Activated naive CD8-positive, alpha-beta T cell treated with anti-CD3 and anti-CD28 coated beads, Interleukin-2, amount 50 U/mL, for 24 hours (primary cell): ENCODE data around the gene SOX30.

Source experiments
- ATAC-seq: fragments of 150-1000 bp; cut with Tn5 transposase; one replicate; pipeline ENCODE4 v1.10.0; 2021
- DNase-seq: peaks from one replicate; pipeline ENCODE4 v3.0.0; 2021
- H3K27ac Mint-ChIP-seq: one replicate; pipeline ENCODE4 v1.8.0; 2021; ENCODE audit warnings: mild to moderate bottlenecking, mixed read lengths
- H3K27me3 Mint-ChIP-seq: one replicate; pipeline ENCODE4 v1.8.0; 2021; ENCODE audit warnings: mixed read lengths
- H3K36me3 Mint-ChIP-seq: one replicate; pipeline ENCODE4 v1.8.0; 2021; ENCODE audit warnings: low read depth, mixed read lengths
- H3K4me1 Mint-ChIP-seq: one replicate; pipeline ENCODE4 v1.8.0; 2021; ENCODE audit warnings: mixed read lengths
- H3K4me3 Mint-ChIP-seq: one replicate; pipeline ENCODE4 v1.8.0; 2021; ENCODE audit warnings: mild to moderate bottlenecking, moderate library complexity, mixed read lengths
- H3K9me3 Mint-ChIP-seq: one replicate; pipeline ENCODE4 v1.8.0; 2021; ENCODE audit warnings: mixed read lengths

The SOX30 gene

DNA sequence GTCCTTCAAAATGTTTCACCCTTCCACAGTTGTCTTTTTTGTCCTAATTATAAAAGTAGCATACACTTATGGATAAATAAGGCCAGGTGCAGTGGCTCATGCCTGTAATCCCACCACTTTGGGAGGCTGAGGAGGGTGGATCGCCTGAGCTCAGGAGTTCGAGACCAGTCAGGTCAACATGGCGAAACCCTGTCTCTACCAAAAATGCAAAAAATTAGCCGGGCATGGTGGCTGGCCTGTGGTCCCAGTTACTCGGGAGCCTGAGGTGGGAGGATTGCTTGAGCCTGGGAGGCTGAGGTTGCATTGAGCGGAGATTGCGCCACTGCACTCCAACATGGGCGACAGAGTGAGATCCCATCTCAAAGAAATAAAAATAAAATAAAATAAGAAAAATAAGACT is 20.7 kb upstream of the SOX30 start:
- no peak for DNase-seq
- Mint-ChIP-seq H3K4me1 (peaks cover 21% of the 10 kb centered on the region), H3K27me3 (peaks cover 47% of the 10 kb centered on the region), H3K4me3 (no peak overlapping the region), H3K27ac (no peak overlapping the region), H3K36me3 (no peaks in the 10 kb centered on the region), H3K9me3 (no peaks in the 10 kb centered on the region)
- ATAC-seq, result no peak

DNA sequence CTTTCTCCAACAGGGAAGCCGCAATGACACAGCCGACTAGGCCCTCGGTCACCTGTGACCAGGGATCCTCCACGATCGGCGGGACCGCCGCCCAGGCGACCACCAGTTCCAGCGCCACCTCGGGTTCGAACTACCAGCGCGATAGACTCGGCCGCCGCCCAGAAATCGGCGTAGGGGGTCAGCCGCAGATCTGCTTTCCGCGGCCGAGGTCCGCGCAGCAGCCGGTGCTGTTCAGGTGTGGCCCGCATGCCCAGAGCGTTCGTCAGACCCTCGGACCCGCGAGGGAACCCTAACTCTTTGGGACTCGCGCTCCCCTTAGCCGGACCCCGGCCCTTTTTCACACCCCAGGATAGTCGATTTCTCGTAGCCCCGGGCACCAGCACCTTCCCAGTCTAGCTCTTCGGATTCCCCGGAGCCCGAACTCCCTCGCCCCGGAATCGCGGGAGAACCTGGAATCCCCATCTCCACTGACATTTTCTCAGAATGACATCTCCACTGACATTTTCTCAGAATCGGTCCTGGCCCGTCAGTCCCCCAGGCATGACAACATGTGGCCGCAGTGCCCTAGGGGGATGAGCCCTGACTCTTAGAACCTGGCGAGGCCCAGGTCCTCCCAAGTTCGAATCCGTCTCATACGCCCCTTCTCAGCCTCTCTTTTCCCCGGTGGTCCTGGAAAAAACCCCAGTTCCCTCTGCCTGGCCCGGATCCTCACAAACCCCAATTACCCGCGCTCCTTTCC is 19.5 kb upstream of the SOX30 start:
- Mint-ChIP-seq H3K9me3 (no peaks in the 10 kb centered on the region), H3K27ac (peak overlapping the region; percentile 75), H3K4me3 (peak overlapping the region; percentile 80), H3K36me3 (no peaks in the 10 kb centered on the region), H3K4me1 (peaks cover 21% of the 10 kb centered on the region), H3K27me3 (peaks cover 47% of the 10 kb centered on the region)
- no peak for ATAC-seq
- DNase-seq, result no peak

DNA sequence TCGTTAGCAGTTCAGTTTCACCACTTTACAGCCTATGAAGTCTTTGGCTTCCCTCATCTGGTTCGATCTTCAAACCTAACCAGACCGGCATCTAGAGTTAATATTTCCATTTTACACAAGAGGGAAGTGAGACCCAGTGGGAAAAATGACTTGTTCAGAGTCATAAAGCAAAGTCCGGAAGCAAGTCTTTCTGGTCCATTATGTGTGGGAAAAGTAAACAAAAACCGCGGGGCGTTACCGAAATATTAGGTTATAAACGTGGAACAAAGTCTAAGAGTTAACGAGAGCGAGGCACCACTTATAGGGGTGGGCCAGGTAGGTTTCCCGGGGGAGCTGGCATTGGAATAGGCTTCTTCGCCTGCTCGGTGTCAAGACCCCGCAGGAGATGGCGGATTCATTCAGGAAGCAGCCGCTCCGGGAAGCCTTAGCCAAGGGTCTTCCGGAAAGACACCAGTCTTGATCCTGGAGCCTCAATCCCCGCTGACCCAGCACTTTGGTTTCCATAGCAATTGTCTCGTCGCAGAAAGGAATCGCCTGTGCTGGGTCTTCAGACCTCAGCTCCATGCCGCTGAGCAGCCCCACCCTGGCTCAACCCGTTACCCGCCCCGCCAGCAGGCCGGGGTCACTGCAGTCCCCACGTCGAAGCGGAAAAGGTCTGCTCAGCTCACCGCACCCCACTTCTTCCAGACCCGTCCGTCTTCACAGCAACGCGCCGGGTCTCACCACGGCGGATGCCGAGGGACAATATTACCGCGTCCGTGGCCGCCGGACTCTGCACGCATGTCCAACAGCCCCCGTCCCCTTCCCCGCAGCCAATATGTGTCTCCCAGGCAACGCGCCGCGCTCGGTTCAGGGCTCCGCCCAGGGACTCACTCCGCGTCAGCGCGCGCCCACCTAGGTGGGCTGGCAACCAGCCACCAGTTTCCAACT is 18.7 kb upstream of the SOX30 start, which contains the start of gene C5orf52:
TSS of gene C5orf52 (plus strand) at position 872 of the 930 bp plus-strand sequence. CDS start 82 bp downstream, outside the sequence.
- peaks cover 21% of the 10 kb centered on the region for H3K4me1 Mint-ChIP-seq
- peaks cover under 1% of the 10 kb centered on the region for H3K9me3 Mint-ChIP-seq
- H3K27ac Mint-ChIP-seq, result peak within 1 kb of the TSS; percentile 75
- H3K36me3 Mint-ChIP-seq, result no peaks in the 10 kb centered on the region
- ATAC-seq (peak; percentile 50), DNase-seq (peak; percentile 39)
- H3K27me3 Mint-ChIP-seq, result peaks cover 45% of the 10 kb centered on the region
- H3K4me3 Mint-ChIP-seq, result peak within 1 kb of the TSS; percentile 80

DNA sequence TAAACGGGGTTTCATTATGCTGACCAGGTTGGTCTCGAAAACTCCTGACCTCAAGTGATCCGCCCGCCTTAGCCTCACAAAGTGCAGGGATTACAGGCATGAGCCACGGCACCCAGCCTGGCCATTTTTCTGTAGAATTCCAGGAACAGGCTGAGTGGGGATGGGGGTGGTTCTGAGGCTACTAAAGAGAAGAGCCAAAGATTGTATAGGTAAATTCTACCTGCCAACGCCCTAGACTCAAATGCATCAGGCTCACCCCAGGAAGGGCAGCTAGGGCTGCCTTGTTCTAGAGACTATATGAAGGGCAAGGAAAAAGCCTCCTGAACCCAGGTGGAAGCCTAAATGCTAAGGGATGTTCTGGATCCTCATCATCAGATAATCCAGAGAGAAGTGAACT is 17.5 kb upstream of the SOX30 start:
- H3K4me3 Mint-ChIP-seq, result peak overlapping the region; percentile 80
- H3K4me1 Mint-ChIP-seq, result peaks cover 21% of the 10 kb centered on the region
- no peak overlapping the region for H3K27ac Mint-ChIP-seq
- H3K36me3 Mint-ChIP-seq, result no peaks in the 10 kb centered on the region
- no peak for DNase-seq
- ATAC-seq, result no peak
- H3K9me3 Mint-ChIP-seq, result peaks cover 3% of the 10 kb centered on the region
- H3K27me3 Mint-ChIP-seq, result peaks cover 45% of the 10 kb centered on the region

DNA sequence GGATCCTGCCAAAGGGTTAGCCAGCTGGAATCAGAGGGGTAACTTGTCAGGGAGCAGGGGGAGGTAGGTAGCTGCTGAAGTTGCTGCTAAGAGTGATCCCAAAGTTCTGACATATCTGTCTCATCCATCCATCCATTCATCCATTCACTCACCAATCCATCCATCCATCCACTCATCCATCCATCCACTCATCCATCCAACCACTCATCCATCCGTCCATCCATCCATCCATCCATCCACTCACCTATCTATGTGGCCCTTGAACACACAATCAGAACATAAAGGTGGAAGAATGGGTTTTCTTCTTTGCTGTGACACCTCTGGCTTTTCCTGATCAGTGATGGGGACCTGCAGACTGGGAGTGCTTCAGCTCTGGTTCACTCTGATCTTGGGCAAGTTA is 16.1 kb upstream of the SOX30 start:
- no peak overlapping the region for H3K27ac Mint-ChIP-seq
- H3K9me3 Mint-ChIP-seq, result peaks cover 7% of the 10 kb centered on the region
- no peaks in the 10 kb centered on the region for H3K36me3 Mint-ChIP-seq
- H3K4me3 Mint-ChIP-seq, result no peak overlapping the region
- ATAC-seq (no peak), DNase-seq (no peak)
- peaks cover 40% of the 10 kb centered on the region for H3K27me3 Mint-ChIP-seq
- peaks cover 21% of the 10 kb centered on the region for H3K4me1 Mint-ChIP-seq

DNA sequence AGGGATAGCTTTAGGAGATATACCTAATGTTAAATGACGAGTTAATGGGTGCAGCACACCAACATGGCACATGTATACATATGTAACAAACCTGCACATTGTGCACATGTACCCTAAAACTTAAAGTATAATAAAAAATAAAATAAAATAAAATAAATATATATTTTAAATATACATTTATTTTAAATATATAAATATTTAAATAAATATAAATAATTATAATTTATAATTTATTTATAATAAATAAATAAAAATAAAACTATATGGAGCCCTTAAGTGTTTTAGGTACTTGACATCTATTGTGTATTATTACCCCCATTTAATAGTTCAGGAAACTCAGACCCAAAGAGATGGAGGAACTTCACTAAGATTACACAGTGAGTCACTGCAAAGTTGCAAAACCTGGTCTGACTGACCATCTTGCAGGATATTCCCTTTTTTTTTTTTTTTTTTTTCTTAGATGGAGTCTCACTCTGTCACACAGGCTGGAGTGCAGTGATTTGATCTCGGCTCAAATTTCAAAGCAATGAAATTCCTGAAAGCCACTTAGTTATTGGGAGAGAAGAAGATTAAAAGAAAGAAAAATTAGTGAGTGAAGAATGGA is 13.3 kb upstream of the SOX30 start:
- no peak overlapping the region for H3K27ac Mint-ChIP-seq
- H3K4me1 Mint-ChIP-seq, result peaks cover 8% of the 10 kb centered on the region
- H3K4me3 Mint-ChIP-seq, result no peak overlapping the region
- H3K27me3 Mint-ChIP-seq, result peaks cover 18% of the 10 kb centered on the region
- peaks cover 2% of the 10 kb centered on the region for H3K36me3 Mint-ChIP-seq
- ATAC-seq (no peak), DNase-seq (no peak)
- peaks cover 15% of the 10 kb centered on the region for H3K9me3 Mint-ChIP-seq

DNA sequence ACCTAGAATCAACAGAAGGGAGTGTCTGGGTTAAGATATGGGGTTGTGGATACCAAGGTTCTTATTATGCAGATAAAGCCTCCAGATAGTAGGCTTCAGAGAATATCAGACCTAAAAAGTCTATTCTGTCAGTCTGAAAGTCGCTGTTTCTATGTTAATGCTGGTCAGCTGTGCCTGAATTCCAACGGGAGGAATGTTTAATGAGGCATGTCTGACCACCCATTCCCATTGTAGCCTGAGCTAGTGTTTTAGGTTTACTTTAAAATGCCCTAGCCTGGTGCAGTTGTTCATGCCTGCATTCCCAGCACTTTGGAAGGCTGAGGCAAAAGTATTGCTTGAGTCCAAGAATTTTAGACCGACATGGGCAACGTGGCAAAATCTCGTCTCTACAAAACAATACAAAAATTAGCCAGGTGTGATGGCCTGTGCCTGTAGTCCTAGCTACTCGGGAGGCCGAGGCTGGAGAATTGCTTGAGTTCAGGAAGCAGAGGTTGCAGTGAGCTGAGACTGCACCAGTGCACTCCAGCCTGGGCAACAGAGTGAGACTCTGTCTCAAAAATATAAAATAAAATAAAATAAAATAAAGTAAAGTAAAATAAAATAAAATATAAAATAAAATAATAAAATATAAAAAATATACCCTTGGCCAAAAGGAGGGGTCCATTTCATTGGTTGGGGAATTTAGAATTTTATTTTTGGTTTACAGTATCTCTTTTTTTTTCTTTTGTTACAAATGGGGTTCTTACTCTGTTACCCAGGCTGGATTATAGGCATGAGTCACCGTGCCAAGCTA is 7.8 kb upstream of the SOX30 start:
- Mint-ChIP-seq H3K36me3 (peaks cover 16% of the 10 kb centered on the region), H3K4me3 (no peak overlapping the region), H3K27ac (no peak overlapping the region), H3K27me3 (peaks cover 2% of the 10 kb centered on the region), H3K9me3 (peaks cover 42% of the 10 kb centered on the region), H3K4me1 (no peaks in the 10 kb centered on the region)
- ATAC-seq, result no peak
- DNase-seq, result no peak

DNA sequence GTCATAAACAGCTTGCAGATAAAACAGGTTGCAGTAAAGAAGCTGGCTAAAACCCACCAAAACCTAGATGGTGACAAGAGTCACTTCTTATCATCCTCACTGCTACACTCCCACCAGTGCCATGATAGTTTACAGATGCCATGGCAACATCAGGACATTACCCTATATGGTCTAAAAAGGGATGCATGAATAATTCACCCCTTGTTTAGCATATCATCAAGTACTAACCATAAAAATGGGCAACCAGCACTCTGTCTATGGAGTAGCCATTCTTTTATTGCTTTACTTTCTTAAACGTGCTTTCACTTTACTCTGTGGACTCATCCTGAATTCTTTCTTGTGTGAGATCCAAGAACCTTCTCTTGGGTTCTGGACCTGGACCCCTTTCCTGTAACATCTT is 6.7 kb upstream of the SOX30 start:
- Mint-ChIP-seq H3K4me1 (no peaks in the 10 kb centered on the region), H3K27me3 (peaks cover 2% of the 10 kb centered on the region), H3K4me3 (no peak overlapping the region), H3K36me3 (peaks cover 16% of the 10 kb centered on the region), H3K9me3 (peaks cover 40% of the 10 kb centered on the region), H3K27ac (no peak overlapping the region)
- DNase-seq (no peak), ATAC-seq (no peak)

DNA sequence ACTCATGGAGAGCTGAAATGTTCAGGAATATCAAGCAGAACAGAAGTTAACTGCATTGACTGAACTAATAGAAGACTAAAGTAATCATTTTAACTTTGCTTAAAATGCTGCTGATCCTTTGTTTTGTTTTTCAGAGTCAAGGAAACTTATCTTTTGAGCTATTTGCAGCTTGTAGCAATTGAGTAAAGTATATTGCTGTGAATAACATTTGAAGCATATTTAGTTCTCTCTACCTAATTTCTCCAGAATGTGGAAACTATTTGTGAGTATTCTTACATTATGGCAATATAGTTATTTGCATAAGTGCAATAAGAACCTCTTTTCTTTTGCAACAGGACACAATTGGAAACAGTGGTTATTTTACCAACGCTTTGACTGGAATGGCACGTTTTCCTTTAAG is 5.3 kb upstream of the SOX30 start:
- no peak for ATAC-seq
- H3K9me3 Mint-ChIP-seq, result peaks cover 51% of the 10 kb centered on the region
- peaks cover 5% of the 10 kb centered on the region for H3K4me1 Mint-ChIP-seq
- H3K27ac Mint-ChIP-seq, result no peak overlapping the region
- H3K36me3 Mint-ChIP-seq, result peaks cover 25% of the 10 kb centered on the region
- H3K27me3 Mint-ChIP-seq, result peaks cover 2% of the 10 kb centered on the region
- no peak overlapping the region for H3K4me3 Mint-ChIP-seq
- no peak for DNase-seq

DNA sequence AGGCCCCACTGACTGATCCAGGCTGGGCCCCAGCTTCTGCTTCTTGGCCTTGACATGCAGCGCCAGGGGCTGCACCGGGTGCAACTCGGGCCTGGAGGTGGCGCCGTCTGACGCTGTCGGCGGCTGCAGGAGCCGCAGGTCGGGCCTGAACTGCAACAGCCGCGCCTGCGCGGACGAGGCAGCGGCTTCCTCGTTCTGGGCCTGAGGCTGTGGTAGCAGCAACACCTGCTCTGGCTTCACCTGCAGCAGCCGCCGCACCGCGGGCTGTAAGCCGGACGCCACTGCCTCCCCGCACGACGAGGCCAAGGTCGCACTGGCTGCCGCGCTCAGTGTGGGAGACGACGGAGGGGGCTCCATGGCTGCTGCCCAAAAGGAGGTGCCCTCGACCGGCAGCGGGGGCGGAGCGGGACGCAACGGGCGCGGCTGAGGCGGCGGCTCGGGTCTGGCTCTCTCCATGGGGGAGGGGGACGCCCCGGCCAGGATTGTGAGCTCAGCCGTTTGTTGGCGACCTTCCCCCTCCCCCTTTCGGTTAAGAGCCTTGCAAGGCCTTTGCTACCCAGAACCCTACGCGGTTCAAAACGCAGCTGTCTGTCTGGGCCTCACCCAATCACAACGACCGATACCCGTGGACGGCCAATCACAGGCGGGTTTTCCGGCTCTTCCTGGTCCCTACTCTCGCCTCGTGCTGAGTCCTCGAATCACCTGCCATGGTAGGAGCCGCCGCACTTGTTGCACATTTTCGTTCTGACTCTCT is 438 bp downstream of the SOX30 start:
- Mint-ChIP-seq H3K27ac (no peak overlapping the region), H3K27me3 (peaks cover 4% of the 10 kb centered on the region), H3K9me3 (peaks cover 36% of the 10 kb centered on the region), H3K4me3 (peak overlapping the region; percentile 53), H3K36me3 (peaks cover 16% of the 10 kb centered on the region), H3K4me1 (peaks cover 16% of the 10 kb centered on the region)
- ATAC-seq (peak; percentile 99), DNase-seq (peak; percentile 79)

DNA sequence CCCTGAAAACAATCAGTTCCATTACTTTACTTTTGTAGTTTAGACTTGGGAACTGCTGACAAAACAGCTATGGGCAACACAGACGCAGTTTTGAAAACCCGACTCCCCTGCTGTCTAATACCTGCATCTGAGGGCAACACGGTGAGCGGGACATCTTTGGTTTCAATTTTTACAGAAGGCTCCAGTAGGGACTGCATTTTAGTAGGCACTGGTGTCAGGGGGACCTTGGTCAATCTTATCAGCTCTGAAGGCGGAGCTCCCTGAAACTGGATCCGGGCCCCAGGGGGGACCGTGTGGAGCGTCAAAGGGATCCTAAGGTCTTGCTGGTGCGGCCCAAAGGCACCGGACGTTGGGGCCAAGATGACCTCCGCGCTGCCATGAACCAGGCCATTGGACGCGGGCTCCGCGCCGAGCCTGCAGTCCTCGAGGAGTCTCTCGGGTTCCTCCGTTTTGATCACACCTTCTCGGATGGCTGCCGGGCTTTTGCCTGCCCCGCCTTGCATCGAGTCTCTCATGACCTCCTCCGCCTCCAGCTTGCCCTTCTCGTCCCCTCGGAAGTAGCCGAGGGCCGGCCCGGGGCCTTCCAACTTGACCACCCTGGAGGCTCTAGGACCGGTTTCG is 1.1 kb downstream of the SOX30 start:
- H3K4me1 Mint-ChIP-seq, result peaks cover 16% of the 10 kb centered on the region
- H3K27ac Mint-ChIP-seq, result no peak overlapping the region
- no peak for ATAC-seq

DNA sequence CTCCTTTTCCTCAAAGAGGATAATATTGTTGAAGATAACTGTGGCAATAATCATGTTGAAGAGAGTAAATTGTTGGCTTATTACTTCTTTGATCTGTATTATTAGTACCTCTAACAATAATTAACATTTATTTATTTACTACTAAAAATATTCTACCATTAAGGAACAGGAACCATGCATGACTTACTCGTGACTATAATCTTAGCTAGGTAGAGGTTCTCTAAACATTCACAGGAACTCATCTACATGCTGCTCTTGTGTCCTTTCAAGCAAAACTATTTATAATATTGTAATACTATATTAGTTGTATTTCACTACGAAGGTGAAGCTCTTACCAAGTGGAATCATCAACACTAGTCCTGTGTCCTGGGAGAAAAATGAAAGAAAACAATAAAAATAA is 3.1 kb downstream of the SOX30 start:
- Mint-ChIP-seq H3K9me3 (peaks cover 17% of the 10 kb centered on the region), H3K27me3 (peaks cover 4% of the 10 kb centered on the region), H3K36me3 (peaks cover 13% of the 10 kb centered on the region), H3K27ac (no peak overlapping the region), H3K4me3 (no peak overlapping the region), H3K4me1 (peaks cover 16% of the 10 kb centered on the region)
- ATAC-seq (no peak), DNase-seq (no peak)

More for the DNA sequence above, 1.1 kb downstream of the SOX30 start:
- no peak overlapping the region for H3K4me3 Mint-ChIP-seq
- DNase-seq, result no peak
- H3K36me3 Mint-ChIP-seq, result peaks cover 13% of the 10 kb centered on the region
- peaks cover 4% of the 10 kb centered on the region for H3K27me3 Mint-ChIP-seq
- peaks cover 30% of the 10 kb centered on the region for H3K9me3 Mint-ChIP-seq

DNA sequence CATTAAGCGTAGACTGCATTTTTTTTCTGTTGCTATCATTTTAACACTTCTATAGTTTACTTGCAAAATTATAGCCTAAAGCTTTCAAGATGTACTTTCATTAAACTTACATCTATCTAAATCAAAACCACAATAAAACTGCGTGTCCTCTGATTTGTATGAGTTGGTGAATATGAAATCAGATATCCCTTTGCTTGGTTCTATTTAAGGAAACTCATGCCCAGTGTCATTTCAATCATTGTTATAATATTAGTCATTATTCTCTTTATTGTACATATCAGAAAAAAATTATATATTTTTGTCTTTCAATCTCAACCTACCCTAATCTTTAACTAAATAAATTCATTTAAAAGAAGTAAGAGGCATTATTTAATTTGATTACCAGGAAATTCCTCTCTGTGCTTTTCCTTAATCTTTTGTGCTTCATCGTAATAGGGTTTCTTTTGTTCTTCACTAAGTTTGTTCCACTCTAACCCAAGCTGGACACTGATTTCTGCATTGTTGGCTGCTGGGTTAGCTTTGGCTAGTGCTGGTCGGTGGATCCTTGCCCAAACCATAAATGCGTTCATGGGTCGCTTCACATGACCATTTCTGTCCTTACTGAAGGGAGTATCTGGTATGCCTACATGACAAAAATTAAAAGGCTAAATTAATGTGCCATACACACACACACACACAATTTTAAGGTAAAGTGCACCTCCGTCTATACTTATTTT is 3.8 kb downstream of the SOX30 start:
- H3K27ac Mint-ChIP-seq, result no peak overlapping the region
- H3K27me3 Mint-ChIP-seq, result peaks cover 4% of the 10 kb centered on the region
- peaks cover 11% of the 10 kb centered on the region for H3K36me3 Mint-ChIP-seq
- ATAC-seq, result no peak
- peaks cover 16% of the 10 kb centered on the region for H3K4me1 Mint-ChIP-seq
- H3K9me3 Mint-ChIP-seq, result peaks cover 13% of the 10 kb centered on the region
- no peak overlapping the region for H3K4me3 Mint-ChIP-seq
- DNase-seq, result no peak
